HG02981 (cell line): Measurements from ENCODE around the gene GPC6.

Source experiments
- ATAC-seq: cut with Tn5 transposase; IDR thresholded peaks from one replicate; pipeline ENCODE4 v1.9.1; 2021; ENCODE audit warnings: mild to moderate bottlenecking, moderate library complexity; ENCODE audit not compliant: unreplicated experiment

Gene GPC6

DNA sequence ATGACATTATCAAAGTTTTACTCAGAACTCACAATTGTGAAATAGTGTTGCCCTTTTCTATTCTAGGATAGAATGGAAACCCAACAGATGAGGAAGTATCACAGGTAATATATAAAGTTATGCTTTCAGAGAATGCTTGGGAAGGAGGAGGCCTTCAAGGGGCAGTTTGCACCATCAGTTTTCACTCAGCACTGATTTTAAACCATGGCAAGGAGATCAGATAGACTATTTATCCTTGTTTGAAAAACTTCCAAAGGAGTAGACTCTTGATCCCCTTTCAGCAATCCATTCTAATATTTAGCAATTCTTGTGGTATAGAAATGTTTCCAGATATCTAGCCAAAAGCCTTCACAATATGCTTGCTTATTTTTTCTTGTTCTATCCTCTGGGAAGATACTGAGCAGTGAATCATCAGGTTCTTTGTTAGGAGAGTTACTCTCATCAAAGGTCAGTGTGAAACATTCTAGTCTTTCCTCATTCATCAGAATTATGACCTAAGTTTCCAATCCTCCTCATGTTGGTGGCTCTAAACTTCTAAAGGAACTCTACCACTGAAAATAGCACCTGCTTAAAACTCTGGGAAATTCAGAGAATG is 3.8 kb downstream of the GPC6 start:
- no peak for ATAC-seq

DNA sequence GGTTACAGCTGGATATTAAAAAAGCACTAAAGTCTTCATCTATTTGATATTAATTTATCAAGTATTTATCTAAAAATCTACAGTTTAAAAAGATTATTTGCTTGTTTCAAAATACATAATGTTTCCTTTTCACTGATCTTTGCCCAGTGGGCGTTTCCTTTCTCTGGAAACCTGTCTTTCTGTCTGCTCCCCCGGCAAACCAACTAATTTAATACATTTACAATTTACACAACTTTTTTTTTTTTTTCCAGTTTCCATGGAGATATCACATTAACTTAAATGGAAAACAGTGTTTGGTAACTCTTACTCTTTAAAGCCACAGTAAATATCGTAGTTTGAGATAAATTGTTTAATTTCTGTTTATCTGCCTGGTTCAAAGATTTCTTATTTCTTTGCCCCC is 5.3 kb downstream of the GPC6 start:
- no peak for ATAC-seq

DNA sequence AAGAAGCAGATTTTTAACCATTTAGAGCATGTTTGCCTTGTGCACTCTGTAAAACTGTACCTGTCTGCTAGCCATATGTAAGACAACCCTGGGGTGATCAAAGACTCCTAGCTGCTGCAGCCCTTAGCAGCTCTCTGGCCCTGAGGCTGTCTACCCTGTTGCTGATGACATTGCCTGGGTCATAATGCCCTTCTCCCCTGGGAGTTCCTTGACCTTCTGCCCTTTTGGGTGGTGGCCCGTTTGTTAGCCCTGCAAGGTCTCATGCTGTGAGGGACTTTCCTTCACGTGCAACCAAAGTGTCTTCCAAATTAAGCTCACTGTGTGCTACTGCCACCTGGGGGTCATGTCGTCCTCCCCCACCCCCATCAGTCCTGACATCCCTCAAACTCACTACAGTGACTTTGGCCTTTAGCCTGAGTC is 7.4 kb downstream of the GPC6 start:
- ATAC-seq, result no peak

DNA sequence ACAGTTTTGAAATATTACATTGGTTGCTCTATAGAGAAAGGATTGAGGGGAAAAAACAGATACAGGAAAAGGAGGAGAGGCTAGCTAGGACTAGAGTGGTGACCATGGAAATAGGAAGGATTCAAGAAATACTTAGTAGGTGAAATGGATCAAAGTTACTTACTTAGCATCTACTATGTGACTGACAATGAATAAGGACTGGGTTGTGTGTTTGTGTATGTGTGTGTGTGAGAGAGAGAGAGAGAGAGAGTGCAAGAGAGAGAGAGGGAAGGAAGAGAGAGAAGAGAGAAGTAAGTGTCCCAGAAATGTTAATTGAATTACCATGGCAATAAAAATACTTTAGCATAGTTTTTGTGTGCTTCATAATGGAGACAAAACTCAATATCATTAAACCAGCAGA is 7.9 kb downstream of the GPC6 start:
- no peak for ATAC-seq

DNA sequence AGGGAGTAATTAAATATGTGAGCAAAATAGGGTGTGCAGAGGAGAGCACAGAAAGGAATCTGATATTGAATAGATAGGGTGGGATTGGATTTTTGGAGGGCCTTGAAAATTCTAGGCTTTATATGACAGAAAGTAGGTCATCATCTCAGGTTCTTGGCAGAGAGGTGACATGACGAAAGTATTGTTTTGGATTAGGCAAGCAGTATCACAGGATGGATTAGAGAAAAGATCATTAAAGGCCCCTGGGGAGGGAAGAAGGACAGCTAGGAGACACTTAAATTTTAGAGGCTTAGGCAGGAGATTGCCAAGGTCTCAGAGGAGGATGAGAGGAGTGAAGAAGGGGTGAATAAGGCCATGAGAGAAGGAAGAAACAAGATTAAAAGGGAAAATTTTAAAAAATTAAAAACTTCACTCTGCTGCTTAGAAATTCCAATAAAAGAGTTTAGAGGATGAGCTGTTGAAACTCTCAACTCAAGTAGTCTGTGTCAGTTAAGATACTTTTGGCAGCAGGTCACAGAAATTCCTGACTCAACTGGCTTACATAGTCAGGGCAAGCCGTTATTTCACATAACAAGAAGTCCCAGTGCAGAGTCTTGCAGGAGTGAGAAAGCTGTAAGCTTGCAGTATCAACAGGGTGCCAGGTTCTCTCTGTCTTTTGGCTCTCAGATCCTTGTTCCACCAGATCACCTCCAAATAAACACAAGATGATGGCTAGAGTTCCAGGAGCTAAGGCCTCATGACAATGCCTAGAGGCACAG is 8.8 kb downstream of the GPC6 start:
- no peak for ATAC-seq

DNA sequence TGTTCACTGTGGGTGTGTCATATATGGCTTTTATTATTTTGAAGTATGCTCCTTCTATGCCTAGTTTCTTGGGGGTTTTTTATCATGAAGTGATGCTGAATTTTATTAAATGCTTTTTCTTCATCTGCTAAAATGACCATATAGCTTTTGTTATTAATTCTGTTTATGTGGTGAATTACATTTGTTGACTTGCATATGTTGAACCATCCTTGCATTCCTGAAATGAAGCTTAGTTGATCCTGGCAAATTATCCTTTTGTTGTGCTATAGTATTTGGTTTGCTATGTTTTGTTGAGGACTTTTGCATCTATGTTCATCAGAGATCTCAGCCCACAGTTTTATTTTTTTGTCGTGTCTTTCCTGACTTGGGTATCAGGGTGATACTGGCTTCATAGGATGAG is 12.1 kb downstream of the GPC6 start:
- no peak for ATAC-seq

DNA sequence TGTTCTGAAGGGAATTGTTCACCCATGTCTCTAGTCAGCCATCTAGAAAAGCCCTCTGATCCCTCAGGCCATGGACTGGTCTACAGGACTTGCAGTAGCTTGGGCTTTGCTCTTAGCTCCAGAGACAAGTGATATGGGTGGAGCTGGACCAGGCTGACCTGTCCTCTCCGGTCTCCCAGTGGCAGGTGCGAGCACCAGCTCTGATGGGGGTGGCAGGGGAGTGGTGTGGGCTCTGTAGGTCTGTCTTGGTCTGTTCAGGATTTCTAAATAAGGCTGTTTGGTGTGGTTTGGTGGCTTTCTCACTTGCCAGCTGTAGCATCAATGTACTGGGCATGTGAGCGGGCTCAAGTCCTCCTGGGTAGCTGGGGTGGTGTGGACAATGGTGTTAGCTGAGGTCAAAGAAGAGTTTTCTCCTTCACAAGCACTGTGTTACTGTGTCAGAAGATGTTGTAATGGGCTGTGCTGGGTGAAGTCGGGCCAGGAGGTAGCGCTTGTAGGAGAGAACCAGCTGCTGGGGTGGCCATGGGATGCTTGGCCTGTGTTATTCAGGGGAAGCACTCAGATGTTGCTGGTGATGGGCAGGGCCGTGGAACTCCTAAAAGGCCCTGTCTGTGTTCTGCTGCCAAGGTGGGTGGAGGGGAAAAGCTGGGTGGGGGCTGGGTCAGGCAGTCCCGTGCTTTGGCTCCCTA is 16.9 kb downstream of the GPC6 start:
- ATAC-seq, result no peak

DNA sequence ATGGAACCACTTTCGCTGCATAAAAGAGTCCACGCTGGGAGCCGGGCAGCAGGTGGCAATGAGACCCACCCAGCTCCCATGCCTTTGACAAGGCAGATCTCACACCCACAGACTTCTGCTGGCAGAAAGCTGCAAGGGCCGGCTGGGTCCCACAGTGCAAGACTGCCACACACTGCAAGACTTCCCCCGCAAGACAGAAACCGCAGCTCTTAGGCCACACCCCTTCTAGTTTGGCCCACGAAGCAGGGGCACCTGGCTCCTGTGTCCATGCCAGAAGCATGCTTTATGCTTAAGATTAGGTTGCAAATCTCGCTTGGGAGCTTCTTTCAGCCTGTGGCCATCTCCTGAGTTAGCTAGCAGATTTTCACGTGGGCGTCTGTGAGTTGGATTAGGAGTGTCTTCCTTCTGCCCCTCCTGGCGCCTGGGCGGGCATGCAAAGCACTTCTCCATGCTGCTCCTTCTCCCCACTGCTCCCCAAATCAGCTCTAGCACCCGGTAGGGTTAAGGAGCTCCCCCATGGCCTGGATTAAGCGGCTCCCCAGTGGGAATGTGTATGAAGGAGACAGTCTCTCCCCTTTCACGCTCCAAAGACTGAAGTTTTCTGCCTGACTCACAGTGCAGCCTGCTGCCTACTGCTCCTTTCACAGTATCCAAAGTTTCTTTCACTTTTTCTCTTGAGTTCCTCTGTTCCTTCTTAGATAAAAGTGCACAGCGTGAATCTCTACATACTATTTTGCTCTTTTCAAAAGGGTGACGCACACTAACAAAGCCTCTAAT is 17.7 kb downstream of the GPC6 start:
- ATAC-seq, result no peak

DNA sequence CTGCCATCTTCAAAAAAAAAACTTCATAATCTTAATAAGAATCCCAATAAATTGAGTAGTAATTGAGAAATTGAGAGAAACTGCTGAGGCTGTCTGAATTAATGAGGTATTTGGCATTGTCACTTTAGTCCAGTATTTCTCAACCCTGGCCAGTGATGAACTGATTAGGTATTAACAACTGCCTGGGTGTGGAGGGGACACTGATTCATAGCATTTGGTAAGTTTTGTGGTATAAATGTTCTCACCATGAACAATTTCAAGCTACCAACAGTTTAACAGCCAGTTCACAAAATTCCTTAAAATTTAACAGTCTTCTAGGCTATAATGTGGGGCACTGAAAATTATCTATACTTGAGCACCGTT is 18.3 kb downstream of the GPC6 start:
- ATAC-seq, result no peak

DNA sequence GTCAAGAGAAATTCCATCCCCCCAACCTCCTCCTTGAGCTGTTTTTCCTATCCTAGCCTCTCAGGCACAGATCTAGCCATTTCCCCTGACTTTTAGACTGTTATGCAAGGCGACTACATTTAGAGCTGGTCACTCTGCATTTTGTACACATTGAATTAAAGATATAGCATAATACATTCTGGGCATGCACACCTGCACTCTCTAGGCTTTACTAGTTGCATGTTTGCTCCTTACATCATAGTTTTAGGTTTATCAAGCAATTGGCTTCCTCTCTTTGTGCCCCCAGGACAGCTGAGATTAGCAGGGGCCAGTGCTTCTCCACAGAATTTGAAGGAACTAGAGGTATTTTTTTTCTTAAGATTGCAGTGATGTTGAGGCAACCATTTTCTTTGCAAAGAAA is 19.5 kb downstream of the GPC6 start:
- ATAC-seq, result no peak

DNA sequence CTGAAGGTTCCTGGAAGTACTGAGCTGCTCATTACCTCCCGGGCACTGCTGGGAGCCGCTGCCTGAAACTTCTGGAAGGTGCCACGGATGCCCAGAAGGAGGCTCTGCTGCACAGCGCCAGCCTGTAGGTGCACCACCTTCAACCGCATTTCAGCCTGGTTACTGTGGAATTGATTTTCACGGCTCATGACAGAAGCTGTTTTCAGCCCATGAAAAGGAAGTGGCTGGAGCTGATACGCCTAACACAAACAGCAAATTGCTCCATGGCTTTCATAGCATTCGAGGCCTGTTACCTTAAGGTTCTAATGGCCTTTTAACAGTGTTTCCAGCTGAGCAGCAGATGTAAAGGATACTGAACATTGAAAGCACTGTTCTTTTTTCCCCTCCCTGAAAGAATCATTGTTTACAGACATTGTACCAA is 22.0 kb downstream of the GPC6 start:
- no peak for ATAC-seq

DNA sequence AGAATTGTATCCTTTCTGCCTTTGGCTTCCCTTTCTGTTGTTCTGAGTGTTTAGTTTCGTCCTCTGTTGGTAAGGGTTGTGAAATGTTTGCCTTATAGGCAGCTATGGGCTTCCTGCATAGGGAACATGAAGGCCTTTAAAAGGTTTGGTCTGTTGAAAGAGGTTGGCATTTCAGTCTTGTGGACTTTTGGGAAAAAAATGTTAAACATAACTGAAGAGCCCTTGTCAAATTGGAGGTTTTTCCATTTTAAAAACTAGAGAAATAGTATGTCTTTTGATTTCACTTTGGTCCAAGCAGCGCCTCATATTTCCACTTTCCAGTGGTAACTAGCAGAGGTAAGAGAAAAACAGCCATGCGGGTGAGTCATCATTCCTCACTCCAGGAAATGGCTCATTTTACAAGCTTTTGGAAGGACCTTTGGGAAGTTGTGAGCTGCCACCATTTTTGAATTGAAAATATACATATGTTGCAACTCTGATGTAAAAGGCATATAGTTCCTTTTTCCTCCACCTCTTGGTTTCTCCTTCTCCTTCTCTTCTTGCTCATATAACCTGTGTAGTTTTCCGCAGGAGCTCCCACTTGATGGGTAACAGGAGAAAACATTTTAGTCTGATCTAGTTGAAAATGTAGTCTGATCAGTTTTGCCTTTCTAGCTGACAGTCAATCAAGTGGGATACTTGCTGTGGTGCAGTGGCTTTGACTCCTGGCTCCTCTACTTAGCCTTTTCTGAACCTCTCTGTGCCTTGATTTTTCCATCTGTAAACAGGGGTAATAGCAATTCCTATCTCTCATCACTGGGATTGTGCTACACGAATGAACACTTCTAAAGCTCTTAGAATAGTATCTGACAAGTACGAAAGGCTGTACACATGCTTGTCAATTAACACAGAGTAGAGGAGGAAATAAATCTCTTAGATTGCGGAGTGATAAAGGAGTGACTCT is 23.0 kb downstream of the GPC6 start:
- ATAC-seq, result no peak

DNA sequence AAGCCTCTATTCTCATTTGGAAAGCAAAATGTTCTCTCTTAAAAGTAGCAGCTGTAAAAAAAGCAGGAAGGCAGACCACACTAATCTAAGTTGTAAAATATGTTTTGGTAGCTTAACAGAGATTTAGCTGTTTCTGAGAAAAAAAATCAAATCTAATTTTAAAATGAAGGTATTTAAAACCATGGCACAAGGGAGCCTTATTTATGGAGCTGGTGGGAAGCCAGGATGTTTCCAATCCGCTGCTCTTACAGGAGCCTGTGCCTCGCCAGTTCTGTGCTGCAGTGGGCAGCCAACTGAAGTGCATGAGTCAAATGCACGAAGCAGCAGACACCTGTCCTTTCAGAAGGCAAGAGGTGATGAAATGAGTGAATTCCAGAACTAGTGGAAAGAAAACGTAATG is 28.2 kb downstream of the GPC6 start:
- ATAC-seq, result no peak

DNA sequence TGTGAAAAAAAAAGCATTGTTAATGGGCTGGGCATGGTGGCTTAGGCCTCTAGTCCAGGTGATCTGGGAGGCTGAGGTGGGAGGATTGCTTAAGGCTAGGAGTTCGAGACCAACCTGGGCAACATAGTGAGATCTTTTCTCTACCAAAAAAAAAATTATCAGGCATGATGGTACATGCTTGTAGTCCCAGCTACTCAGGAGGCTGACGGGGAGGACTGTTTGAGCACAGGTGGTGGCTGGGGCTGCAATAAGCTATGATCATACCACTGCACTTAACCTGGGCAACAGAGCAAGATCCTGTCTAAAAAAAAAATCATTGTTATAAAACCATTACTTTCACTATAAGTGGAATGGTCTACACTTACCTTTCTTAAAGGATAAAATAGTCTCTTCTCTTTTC is 30.4 kb downstream of the GPC6 start:
- no peak for ATAC-seq

DNA sequence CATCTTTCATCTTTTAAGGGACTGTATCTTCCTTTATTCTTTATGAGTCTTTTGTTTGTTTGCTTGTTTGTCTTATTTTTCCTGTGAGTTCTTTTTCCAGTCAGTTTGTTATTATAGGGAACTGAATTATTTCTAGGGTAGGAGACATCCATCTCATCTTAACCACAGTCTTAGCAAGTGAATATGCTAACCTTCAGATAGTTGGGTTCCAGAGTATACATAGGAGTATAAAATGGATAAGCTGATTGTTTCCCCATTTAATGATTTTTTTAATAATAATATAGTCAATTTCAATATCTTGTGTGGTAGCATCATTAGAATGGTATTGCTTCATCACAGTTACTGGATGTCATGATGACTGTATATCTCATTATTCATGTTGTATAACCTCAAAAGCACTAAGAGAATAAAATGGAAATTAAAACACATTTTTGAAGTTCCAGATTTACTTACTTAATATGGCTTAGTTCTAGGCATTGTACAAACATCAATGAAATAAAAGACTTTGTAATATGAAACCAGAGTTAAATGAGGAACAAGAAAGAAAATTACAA is 33.0 kb downstream of the GPC6 start:
- ATAC-seq, result no peak

DNA sequence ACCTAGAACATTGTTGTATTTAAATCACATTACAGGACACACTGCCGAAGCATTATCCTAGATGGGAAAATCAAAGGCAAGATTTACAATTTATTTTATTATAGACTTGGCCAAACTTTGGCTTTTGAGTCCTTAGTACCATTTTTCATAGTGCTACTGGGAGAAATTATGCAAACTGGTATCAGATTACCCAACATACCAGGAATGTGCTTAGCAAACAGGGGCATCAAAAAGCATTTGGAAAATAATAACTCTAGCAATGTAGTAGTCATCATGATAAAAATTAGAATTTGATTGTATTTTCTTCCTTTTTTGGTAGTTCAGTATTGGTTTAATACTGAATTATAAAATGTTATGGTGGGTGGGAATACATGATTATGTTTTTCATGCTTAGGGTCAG is 34.0 kb downstream of the GPC6 start:
- ATAC-seq, result no peak

DNA sequence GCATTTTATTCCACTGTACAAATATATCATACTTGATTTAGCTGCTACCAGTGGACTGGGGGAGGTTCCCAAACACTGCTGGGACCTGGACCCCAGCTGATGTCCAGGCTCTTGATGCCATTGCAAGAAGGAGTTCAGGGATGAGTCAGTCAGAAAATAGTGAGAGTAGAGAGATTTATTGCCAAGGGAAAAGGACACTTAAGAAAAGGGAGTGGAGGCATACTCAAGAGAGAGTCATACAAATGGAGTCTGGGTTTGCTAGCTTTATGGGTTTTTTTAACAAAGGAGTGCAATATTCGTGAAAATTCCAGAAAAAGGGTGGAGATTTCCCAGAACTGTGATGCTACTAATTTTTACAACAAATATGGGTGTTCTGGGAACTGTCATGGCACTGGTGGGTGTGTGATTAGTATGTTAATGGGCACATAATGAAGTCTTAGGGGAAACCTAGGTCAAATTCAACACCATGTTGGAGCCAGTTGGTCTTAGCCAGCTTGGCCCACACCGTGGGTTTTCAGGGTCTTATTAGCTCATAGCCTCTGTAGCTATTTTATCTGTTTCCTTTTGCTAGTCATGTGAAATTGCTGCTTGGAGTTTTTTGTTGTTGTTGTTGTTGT is 36.2 kb downstream of the GPC6 start:
- ATAC-seq, result no peak

DNA sequence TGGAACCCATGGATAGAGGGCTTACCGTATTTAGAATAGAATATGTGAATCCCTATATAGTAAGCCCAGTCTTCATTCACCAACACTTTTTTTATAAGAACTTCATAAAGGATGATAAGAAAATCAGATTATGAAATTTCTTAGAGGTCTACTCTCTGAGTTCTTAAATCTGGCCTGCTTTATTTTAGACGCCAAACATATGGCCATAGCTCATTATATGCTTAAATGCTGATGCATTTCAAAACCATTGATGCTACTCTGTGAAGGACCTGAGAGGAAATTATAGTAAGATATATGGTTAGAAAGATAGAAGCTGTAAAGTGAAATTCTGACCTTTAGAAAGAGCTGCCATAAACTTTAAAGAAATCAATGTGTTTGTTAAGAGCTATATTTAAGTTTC is 38.3 kb downstream of the GPC6 start:
- ATAC-seq, result no peak

DNA sequence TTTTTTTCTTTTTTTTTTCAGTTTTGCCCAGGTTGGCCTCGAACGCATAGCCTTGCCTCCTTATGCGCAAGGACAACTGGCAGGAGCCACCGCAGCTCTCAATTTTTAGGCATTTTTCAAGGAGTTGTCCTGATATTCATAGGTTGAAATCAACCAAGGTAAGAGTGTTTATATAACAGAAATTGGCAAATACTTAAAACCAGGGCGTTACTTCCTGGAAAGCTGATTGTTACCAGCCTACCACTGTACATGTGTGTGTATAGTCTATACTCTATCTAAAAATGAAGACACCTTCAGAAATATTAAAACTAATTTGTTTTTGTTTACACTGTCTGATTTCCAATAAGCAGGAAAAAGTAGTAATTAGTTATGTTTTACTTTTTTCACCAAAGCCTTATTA is 39.2 kb downstream of the GPC6 start:
- no peak for ATAC-seq

DNA sequence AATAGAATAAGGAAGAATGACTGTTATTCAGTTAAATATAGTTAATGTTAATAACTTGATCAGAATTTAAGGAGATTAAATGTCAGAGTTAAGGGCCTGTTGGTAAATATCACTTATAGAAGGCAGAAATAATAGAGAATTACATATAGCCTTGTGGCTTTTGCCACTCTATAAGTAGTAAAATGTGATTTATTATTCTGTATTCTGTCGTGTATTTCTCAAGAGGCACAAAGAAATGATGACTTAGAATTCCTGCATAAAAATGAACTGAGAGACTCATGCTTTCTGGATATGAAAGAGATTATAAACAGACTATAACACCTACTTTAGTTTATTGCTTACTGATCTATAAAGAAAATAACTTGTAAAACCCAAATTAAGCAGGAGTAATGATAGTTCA is 40.1 kb downstream of the GPC6 start:
- no peak for ATAC-seq
